Chondrocyte (in vitro differentiated cells): Measurements from ENCODE around the gene DUSP28. TPM values are rescaled to one million over a fixed set of nuclear protein-coding genes. Genes with fewer than 3 reads are reported as not detected.
A peak's percentile ranks its signal among the peaks of the same experiment; 100 is the strongest.
"Not testable (repeated sequence)": the region's sequence is repeated elsewhere in the genome, so short reads cannot be mapped to it uniquely, and the experiment has no call there.

ENCODE experiments used
- DNase-seq: peaks from one replicate; pipeline ENCODE4 v3.0.0; 2021; ENCODE audit warnings: mixed read lengths, low spot score
- H3K27ac Mint-ChIP-seq: one replicate; pipeline ENCODE4 v1.8.0; 2021; ENCODE audit warnings: mild to moderate bottlenecking, moderate library complexity, mixed read lengths; ENCODE audit not compliant: unreplicated experiment
- H3K27me3 Mint-ChIP-seq: 2 replicates; pipeline ENCODE4 v1.8.0; 2021; ENCODE audit warnings: low read depth, mixed read lengths
- H3K36me3 Mint-ChIP-seq: 2 replicates; pipeline ENCODE4 v1.8.0; 2021; ENCODE audit warnings: low read depth, mixed read lengths
- H3K4me1 Mint-ChIP-seq: 2 replicates; pipeline ENCODE4 v1.8.0; 2021; ENCODE audit warnings: low read depth, mild to moderate bottlenecking, mixed read lengths
- H3K4me3 Mint-ChIP-seq: one replicate; pipeline ENCODE4 v1.8.0; 2021; ENCODE audit warnings: mild to moderate bottlenecking, moderate library complexity, mixed read lengths; ENCODE audit not compliant: unreplicated experiment
- H3K9me3 Mint-ChIP-seq: 2 replicates; pipeline ENCODE4 v1.8.0; 2021; ENCODE audit warnings: low read depth, mixed read lengths
- total RNA-seq: library from RNA; stranded (reverse); gene quantifications from 3 replicates; pipeline ENCODE4 v1.2.1, GENCODE V29; 2021
- TF ChIP-seq, protein P1 (sequence below): fragments of 200-600 bp; sonication (generic); IDR thresholded peaks from 2 replicates; pipeline ENCODE4 v1.5.0; 2021; ENCODE audit warnings: antibody characterized with exemption, mild to moderate bottlenecking, moderate library complexity

The DUSP28 gene
- total RNA-seq, 1 donor from 2014 or later: 3.7 TPM

DNA sequence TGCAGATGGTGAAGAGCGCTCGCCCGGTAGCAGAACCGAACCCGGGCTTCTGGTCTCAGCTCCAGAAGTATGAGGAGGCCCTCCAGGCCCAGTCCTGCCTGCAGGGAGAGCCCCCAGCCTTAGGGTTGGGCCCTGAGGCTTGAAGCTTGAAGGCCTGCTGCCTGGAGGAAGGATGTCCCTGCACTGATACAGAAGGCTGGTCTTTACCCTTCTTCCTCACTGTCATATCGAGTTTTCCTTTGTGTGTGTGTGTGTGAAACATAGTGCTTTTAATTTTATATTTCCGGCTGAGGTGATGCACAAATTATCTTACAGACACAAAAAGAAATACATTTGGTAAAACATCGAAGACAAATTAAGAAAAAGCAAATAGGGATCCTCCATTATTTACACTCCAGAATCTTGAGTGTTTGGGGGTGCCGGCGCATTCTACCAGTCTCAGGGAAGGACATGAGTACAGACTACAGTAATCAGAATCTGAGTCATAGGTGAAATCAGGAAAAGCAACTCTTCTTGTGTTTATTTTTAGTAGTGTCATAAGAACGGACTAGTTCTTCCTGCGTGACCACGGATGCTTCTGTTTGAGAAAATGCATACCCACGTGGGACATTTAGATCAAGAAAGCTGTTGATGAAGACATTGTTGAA, 1.3 kb downstream of the DUSP28 start:
- H3K4me1 Mint-ChIP-seq: peaks cover 40% of the 10 kb centered on the region
- no peaks in the 10 kb centered on the region for H3K9me3 Mint-ChIP-seq
- H3K27me3 Mint-ChIP-seq: no peaks in the 10 kb centered on the region
- H3K4me3 Mint-ChIP-seq: peak overlapping the region; percentile 73
- TF ChIP-seq, protein P1, sequence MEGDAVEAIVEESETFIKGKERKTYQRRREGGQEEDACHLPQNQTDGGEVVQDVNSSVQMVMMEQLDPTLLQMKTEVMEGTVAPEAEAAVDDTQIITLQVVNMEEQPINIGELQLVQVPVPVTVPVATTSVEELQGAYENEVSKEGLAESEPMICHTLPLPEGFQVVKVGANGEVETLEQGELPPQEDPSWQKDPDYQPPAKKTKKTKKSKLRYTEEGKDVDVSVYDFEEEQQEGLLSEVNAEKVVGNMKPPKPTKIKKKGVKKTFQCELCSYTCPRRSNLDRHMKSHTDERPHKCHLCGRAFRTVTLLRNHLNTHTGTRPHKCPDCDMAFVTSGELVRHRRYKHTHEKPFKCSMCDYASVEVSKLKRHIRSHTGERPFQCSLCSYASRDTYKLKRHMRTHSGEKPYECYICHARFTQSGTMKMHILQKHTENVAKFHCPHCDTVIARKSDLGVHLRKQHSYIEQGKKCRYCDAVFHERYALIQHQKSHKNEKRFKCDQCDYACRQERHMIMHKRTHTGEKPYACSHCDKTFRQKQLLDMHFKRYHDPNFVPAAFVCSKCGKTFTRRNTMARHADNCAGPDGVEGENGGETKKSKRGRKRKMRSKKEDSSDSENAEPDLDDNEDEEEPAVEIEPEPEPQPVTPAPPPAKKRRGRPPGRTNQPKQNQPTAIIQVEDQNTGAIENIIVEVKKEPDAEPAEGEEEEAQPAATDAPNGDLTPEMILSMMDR: peak; percentile 18
- H3K27ac Mint-ChIP-seq: peak overlapping the region; percentile 92
- peak; percentile 17 for DNase-seq
- H3K36me3 Mint-ChIP-seq: no peaks in the 10 kb centered on the region

DNA sequence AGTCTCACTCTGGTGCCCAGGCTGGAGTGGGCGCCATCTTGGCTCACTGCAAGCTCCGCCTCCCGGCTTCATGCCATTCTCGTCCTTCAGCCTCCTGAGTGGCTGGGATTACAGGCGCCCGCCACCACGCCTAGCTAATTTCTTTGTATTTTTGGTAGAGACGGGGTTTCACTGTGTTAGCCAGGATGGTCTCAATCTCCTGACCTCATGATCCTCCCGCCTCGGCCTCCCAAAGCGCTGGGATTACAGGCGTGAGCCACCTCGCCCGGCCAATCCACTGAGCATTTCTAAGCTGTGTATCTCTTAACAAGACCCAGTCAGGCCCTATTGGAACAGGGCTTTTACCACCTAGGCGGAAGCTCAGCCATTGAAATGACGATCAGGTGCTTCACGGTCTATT, 3.1 kb downstream of the DUSP28 start:
- not testable (repeated sequence) for H3K9me3 Mint-ChIP-seq, H3K27ac Mint-ChIP-seq, H3K4me3 Mint-ChIP-seq, H3K36me3 Mint-ChIP-seq, H3K27me3 Mint-ChIP-seq
- peak; percentile 37 for DNase-seq
- peaks cover 49% of the 10 kb centered on the region for H3K4me1 Mint-ChIP-seq

DNA sequence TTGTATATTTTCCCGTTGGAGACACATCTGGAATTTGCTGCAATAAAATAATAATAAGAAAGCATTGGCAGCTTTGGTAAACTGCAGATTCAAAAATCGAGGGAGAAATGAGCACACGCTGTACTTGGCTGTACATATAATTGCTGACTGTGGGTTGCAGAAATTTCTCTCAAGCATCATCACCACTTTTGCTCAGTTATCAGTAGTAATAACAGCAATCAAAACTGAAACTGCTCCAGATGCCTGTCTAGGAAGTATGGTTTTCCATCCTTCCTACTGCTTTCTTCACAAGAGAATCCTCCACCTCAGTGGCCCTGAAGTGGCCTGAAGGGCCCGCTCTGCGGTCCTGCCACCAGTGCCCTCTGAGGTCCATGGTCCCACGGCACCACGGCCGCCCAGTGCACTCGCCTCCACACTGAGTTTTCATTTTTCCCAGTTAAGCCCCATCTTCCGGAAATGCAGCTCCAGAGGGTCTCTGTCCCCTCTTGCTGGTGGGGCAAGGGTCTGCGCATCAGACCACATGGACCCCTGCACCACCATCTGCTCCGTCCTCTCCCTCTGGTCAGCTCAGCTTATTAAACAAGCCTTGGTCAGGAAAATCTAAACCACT, 3.9 kb downstream of the DUSP28 start:
- H3K4me3 Mint-ChIP-seq: no peak overlapping the region
- TF ChIP-seq, protein P1: no peak
- no peaks in the 10 kb centered on the region for H3K36me3 Mint-ChIP-seq
- peaks cover 41% of the 10 kb centered on the region for H3K4me1 Mint-ChIP-seq
- peak; percentile 71 for DNase-seq
- no peaks in the 10 kb centered on the region for H3K9me3 Mint-ChIP-seq
- no peak overlapping the region for H3K27ac Mint-ChIP-seq
- no peaks in the 10 kb centered on the region for H3K27me3 Mint-ChIP-seq

DNA sequence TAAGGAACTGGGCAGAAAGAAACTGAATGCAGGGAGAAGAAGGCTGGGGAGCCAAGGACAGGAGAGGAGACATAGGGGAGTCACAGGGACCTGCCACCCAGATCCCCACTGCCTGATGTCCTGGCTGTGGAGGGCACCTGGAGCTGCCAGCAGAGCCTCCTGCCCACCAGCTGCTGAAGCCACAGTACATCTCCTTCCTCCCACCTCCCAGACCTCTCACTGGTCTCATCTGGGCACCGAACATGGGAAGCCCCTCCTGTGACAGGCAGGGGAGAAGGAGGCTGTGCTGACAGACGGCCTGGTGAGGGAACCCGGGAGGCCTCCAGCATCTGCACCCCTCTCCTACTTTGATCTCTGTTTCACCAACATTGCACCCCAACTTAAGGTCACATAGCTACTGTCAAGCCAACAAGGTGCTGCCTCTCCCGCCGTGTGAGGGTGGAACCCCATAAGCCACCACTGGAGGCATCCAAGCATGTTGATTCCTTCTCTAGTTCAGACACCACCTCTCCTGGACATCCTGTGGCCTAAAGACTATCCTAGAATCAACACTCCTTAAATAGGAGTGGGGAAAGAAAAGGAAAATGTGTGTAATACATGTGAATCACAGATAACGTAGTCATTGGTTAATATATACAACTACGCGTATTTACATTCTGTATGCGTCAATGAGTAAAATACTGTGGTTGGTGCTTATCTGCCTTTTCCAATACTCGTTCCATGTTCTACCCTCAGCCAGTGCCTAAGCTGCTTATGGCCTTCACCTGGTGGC, 4.6 kb downstream of the DUSP28 start:
- TF ChIP-seq, protein P1: peak; percentile 19
- Mint-ChIP-seq H3K9me3 (no peaks in the 10 kb centered on the region), H3K27me3 (no peaks in the 10 kb centered on the region), H3K4me1 (peaks cover 41% of the 10 kb centered on the region), H3K4me3 (no peak overlapping the region), H3K27ac (no peak overlapping the region), H3K36me3 (no peaks in the 10 kb centered on the region)
- DNase-seq: peak; percentile 59

DNA sequence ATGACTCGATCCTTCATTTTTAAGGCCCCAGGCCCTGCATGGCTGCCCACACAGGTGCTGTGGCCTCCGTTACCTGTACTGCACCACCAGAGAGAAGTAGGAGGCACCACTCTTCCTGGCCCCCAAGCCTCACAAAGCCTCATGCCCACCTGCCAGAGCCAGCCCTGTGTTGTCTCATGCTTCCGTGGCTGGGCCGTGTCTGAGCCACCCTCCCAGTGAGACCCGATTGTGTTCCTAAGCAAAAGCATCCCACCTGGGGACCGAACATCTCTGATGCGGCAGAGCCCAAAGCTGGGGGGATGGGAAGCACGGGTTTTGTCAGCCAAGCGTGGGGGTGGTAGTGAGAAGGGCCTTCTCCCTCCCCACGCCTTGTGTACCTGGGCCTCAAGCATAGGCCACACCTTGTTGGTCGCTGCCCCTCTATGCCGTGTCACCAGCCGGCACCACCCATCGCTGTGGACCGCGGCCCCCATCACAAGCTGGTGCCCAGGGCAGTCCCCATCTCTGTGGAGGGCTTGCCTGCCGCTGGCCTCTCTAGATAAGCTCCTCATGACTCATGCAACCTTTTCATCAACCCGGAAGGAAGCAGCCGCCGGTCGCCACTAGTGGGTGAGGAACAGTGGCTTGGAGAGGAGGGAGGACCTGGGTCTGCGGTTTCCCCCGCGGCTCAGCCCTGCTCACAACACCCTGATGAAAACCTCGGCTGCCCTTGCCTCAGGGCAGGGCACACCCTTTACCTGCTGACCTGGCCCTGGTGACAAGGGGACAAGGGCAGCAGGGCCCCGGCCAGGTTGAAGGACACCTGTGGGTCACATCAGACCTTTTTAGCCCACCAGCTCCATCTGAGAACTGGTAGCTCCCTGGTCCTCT, 5.4 kb downstream of the DUSP28 start:
- H3K9me3 Mint-ChIP-seq: no peaks in the 10 kb centered on the region
- peak; percentile 92 for DNase-seq
- TF ChIP-seq, protein P1: no peak
- no peaks in the 10 kb centered on the region for H3K27me3 Mint-ChIP-seq
- peak overlapping the region; percentile 54 for H3K4me3 Mint-ChIP-seq
- H3K27ac Mint-ChIP-seq: peak overlapping the region; percentile 77
- H3K4me1 Mint-ChIP-seq: peaks cover 42% of the 10 kb centered on the region
- H3K36me3 Mint-ChIP-seq: no peaks in the 10 kb centered on the region
